ENCODE measurements around the gene RMC1.

DNA sequence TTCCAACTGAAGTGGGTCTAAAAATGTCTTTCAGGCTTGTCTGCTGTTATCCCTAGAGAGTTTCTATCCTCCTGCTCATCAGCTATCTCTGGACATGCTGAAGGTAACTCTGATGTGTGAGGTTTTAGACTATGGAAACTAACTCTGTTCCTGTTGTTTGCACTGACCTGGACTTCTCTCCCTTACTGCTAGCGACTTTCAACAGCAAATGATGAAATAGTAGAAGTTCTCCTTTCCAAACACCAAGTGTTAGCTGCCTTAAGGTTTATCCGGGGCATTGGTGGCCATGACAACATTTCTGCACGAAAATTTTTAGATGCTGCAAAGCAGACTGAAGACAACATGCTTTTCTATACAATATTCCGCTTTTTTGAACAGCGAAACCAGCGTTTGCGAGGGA lies 26.9 kb downstream of the RMC1 start:
- no peak for TF ChIP-seq POLR2A (IDR thresholded peaks at IDR 0.05)
- TF ChIP-seq, protein P1, sequence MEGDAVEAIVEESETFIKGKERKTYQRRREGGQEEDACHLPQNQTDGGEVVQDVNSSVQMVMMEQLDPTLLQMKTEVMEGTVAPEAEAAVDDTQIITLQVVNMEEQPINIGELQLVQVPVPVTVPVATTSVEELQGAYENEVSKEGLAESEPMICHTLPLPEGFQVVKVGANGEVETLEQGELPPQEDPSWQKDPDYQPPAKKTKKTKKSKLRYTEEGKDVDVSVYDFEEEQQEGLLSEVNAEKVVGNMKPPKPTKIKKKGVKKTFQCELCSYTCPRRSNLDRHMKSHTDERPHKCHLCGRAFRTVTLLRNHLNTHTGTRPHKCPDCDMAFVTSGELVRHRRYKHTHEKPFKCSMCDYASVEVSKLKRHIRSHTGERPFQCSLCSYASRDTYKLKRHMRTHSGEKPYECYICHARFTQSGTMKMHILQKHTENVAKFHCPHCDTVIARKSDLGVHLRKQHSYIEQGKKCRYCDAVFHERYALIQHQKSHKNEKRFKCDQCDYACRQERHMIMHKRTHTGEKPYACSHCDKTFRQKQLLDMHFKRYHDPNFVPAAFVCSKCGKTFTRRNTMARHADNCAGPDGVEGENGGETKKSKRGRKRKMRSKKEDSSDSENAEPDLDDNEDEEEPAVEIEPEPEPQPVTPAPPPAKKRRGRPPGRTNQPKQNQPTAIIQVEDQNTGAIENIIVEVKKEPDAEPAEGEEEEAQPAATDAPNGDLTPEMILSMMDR (IDR thresholded peaks at IDR 0.05), result no peak
